HepG2 (cell line): ENCODE data around the gene CDYL. TPM values are rescaled to one million over a fixed set of nuclear protein-coding genes. Genes with fewer than 3 reads are reported as not detected.

ENCODE experiments used
- ESRRA ChIP-seq: sonication (generic); formaldehyde crosslinking; IDR thresholded peaks from 2 replicates; pipeline ENCODE4 v1.5.1; 2020; ENCODE audit warnings: mild to moderate bottlenecking, low read depth, missing genetic modification reagents
- IKZF5 ChIP-seq: IDR thresholded peaks from 2 replicates; pipeline ENCODE4 v1.6.1; 2018; ENCODE audit warnings: missing genetic modification reagents, mild to moderate bottlenecking, missing compliant biosample characterization
- MAFK ChIP-seq, 2 experiments: IDR thresholded peaks in 1 of 2; conservative IDR thresholded peaks in 1 of 2; 2 replicates each; pipeline ENCODE4 v1.6.1; 2011; ENCODE audit warnings: improper control_type of control experiment in 2 of 2, low read length in 2 of 2
- PAXIP1 ChIP-seq: sonication (generic); formaldehyde crosslinking; conservative IDR thresholded peaks from 2 replicates; pipeline ENCODE4 v1.4.0; 2020; ENCODE audit warnings: mild to moderate bottlenecking, missing genetic modification reagents, moderate library complexity
- TBX3 ChIP-seq: fragments of 450-650 bp; IDR thresholded peaks from 2 replicates; pipeline ENCODE4 v1.6.1; 2017; ENCODE audit warnings: antibody characterized with exemption, mild to moderate bottlenecking, inconsistent platforms, borderline replicate concordance
- ZFP36L1 ChIP-seq: sonication (generic); formaldehyde crosslinking; IDR thresholded peaks from 2 replicates; pipeline ENCODE4 v1.8.0; 2022; ENCODE audit warnings: mild to moderate bottlenecking, missing genetic modification reagents, moderate library complexity
- ZNF572 ChIP-seq: sonication (generic); formaldehyde crosslinking; IDR thresholded peaks from 2 replicates; pipeline ENCODE4 v1.5.1; 2020; ENCODE audit warnings: mild to moderate bottlenecking, missing genetic modification reagents
- ZNF674 ChIP-seq: sonication (generic); formaldehyde crosslinking; IDR thresholded peaks from 2 replicates; pipeline ENCODE4 v1.5.0; 2020; ENCODE audit warnings: low read depth, mild to moderate bottlenecking, missing genetic modification reagents
- ZNF749 ChIP-seq: sonication (generic); formaldehyde crosslinking; IDR thresholded peaks from 2 replicates; pipeline ENCODE4 v1.8.0; 2022; ENCODE audit warnings: mild to moderate bottlenecking, missing genetic modification reagents, moderate library complexity, borderline replicate concordance
- ZNF879 ChIP-seq: sonication (generic); formaldehyde crosslinking; IDR thresholded peaks from 2 replicates; pipeline ENCODE4 v1.8.1; 2023; ENCODE audit warnings: missing genetic modification reagents
- polyA plus RNA-seq, 8 experiments: library from polyadenylated mRNA; depleted of rRNA in 3 of 8; stranded (reverse) in 7 of 8; unstranded in 1 of 8; fragments of >200 nt; fragmentation: Illumina TruSeq in 4 of 8; extraction: Trizol in 4 of 8; gene quantifications; 2 replicates each; pipeline versions ENCODE4 v1.2.1 to v1.2.3, GENCODE V29; 2011 to 2016; ENCODE audit warnings: low read depth in 4 of 8, missing spikeins in 1 of 8, mixed read lengths in 1 of 8; ENCODE audit not compliant: insufficient read depth in 1 of 8
- total RNA-seq, 5 experiments: library from RNA; depleted of rRNA; stranded (reverse); fragments of >200 nt; fragmentation: Illumina TruSeq; extraction: Trizol; gene quantifications; 2 replicates each; pipeline ENCODE4 v1.2.3, GENCODE V29; 2016; ENCODE audit warnings: low read depth in 1 of 5
- TF ChIP-seq, protein P1 (sequence below): sonication (generic); formaldehyde crosslinking; IDR thresholded peaks from 2 replicates; pipeline ENCODE4 v1.4.0; 2020; ENCODE audit warnings: mild to moderate bottlenecking, missing genetic modification reagents
- TF ChIP-seq, protein P2 (sequence below): sonication (generic); formaldehyde crosslinking; IDR thresholded peaks from 2 replicates; pipeline ENCODE4 v1.5.0; 2020; ENCODE audit warnings: missing genetic modification reagents
- TF ChIP-seq, protein P3 (sequence below): IDR thresholded peaks from 2 replicates; pipeline ENCODE4 v1.6.1; 2016

The CDYL gene
- total and polyA plus RNA-seq, 2 of the 13 experiments (the other 11 are each of a cell fraction or from before 2014, with no cell fraction given), result 22.8 to 105 TPM

GRCh38 chr6:4774715-4775493 lies 1.3 kb upstream of the CDYL start (continued):
- no peak for TF ChIP-seq TBX3
- 0 out of 2 replicates have a peak, but pooled peaks have one; percentile 54 for TF ChIP-seq ZNF674 (CRISPR knock-in tag)
- TF ChIP-seq ZNF879, result no peak
- TF ChIP-seq IKZF5 (CRISPR knock-in tag), result peak; percentile 14; the same call in 1 of the 2 replicates
- no peak for TF ChIP-seq ZNF749 (CRISPR knock-in tag)
- TF ChIP-seq, protein P1, sequence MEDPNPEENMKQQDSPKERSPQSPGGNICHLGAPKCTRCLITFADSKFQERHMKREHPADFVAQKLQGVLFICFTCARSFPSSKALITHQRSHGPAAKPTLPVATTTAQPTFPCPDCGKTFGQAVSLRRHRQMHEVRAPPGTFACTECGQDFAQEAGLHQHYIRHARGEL (CRISPR knock-in tag), result no peak
- no peak for TF ChIP-seq PAXIP1 (CRISPR knock-in tag)
- TF ChIP-seq ZNF572 (CRISPR knock-in tag), result no peak
- TF ChIP-seq, protein P2, sequence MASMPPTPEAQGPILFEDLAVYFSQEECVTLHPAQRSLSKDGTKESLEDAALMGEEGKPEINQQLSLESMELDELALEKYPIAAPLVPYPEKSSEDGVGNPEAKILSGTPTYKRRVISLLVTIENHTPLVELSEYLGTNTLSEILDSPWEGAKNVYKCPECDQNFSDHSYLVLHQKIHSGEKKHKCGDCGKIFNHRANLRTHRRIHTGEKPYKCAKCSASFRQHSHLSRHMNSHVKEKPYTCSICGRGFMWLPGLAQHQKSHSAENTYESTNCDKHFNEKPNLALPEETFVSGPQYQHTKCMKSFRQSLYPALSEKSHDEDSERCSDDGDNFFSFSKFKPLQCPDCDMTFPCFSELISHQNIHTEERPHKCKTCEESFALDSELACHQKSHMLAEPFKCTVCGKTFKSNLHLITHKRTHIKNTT, result no peak
- TF ChIP-seq MAFK (conservative IDR thresholded peaks at IDR 0.05 in 1 of 2, IDR thresholded peaks at IDR 0.05 in 1 of 2; ENCODE audit: low read length in 2 of 2), result no peak
- TF ChIP-seq ZFP36L1, result no peak
- TF ChIP-seq, protein P3, sequence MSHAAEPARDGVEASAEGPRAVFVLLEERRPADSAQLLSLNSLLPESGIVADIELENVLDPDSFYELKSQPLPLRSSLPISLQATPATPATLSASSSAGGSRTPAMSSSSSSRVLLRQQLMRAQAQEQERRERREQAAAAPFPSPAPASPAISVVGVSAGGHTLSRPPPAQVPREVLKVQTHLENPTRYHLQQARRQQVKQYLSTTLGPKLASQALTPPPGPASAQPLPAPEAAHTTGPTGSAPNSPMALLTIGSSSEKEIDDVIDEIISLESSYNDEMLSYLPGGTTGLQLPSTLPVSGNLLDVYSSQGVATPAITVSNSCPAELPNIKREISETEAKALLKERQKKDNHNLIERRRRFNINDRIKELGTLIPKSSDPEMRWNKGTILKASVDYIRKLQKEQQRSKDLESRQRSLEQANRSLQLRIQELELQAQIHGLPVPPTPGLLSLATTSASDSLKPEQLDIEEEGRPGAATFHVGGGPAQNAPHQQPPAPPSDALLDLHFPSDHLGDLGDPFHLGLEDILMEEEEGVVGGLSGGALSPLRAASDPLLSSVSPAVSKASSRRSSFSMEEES, result no peak
- TF ChIP-seq ESRRA (CRISPR knock-in tag), result no peak
